ENCODE measurements around the gene RAP1A.

- TF ChIP-seq IRF1 (CRISPR knock-in tag; IDR thresholded peaks at IDR 0.05): no peak
- TF ChIP-seq ZNF263 (CRISPR knock-in tag; IDR thresholded peaks at IDR 0.05; ENCODE audit: low read depth): no peak
- TF ChIP-seq ARID4B (CRISPR knock-in tag; IDR thresholded peaks at IDR 0.05; ENCODE audit: borderline replicate concordance): no peak
- TF ChIP-seq NR2C2 (CRISPR knock-in tag; IDR thresholded peaks at IDR 0.05): no peak
- TF ChIP-seq CTCF (IDR thresholded peaks at IDR 0.05): 0 out of 2 replicates have a peak, but pooled peaks have one; percentile 24
- no peak for TF ChIP-seq USF2 (CRISPR knock-in tag; IDR thresholded peaks at IDR 0.05)
- no peak for TF ChIP-seq TEAD4 (CRISPR knock-in tag; IDR thresholded peaks at IDR 0.05)
Observed at GRCh38 chr1:111570781-111571181, 48.8 kb upstream of the RAP1A start.
